Posterior vena cava (tissue), 2 donors: ENCODE results near the gene SLC4A8. TPM values are rescaled to one million over a fixed set of nuclear protein-coding genes. Genes with fewer than 3 reads are reported as not detected.
"Not testable (repeated sequence)": the region's sequence is repeated elsewhere in the genome, so short reads cannot be mapped to it uniquely, and the experiment has no call there.

ENCODE experiments used
- DNase-seq: peaks from one replicate; pipeline ENCODE4 v3.0.0-alpha.2; 2020; ENCODE audit warnings: low spot score
- intact Hi-C, 2 donors: fragments of 100-400 bp; cut with DNase I; formaldehyde crosslinking; loops; one replicate each; pipeline versions ENCODE4 v1.14.1 to v1.14.2; 2022 to 2023
- total RNA-seq, 2 donors: library from RNA; stranded (reverse); fragmentation: NEBNext Ultra II Directional; extraction: Animal tissue kit (Norgen Biotek cat#: 25700); gene quantifications; one replicate each; pipeline ENCODE4 v1.2.1, GENCODE V29; 2021
- donor health status: DM: yes; HTN: yes; CAD: no.
- donor health status: DM: yes; HTN: yes; CAD: no.

The SLC4A8 gene
- total RNA-seq, 2 donors from 2014 or later, result 0.79 to 1.4 TPM

DNA sequence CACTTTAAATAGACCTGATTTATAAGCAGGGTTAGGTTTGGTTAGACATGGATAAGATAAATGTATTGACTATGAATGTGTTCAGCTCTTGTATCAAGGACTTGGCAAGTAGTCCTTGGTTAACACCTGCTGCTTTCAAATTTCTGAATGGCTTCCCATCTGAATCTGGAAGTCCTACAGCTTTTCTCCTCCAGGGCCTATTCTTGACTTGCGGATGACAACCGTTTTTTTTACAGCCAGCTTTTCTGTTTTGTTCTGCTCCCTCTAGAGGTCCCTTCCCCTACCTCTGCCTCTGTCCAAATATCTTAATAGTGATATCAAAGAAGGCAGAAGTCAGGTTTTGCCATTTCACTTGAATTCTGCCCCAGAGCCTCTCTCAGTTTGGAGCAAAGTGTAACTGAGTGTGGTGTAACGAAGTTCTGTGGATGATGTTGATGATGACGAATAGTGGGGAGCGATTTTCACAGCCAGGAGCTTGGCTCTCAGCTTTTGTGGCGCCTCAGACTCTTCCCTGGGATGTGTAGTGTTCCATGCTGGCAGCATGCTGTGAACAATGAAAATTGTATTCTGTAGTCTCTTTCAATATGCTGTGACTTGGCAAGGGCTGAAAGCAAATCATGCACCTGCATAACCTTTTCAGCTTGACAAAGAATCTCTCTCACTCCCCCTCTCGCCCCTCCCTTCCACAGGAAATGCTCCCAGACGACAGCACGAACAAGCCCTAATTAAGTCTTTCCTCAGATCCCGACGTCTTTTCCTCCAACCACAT is 5.0 kb upstream of the SLC4A8 start:
- intact Hi-C loops, result loop anchor here in 1 of 2 donors (5.0 kb wide), 1 partner anchor 1493 kb away; no protein-coding TSS in a partner anchor
- DNase-seq, result no peak

DNA sequence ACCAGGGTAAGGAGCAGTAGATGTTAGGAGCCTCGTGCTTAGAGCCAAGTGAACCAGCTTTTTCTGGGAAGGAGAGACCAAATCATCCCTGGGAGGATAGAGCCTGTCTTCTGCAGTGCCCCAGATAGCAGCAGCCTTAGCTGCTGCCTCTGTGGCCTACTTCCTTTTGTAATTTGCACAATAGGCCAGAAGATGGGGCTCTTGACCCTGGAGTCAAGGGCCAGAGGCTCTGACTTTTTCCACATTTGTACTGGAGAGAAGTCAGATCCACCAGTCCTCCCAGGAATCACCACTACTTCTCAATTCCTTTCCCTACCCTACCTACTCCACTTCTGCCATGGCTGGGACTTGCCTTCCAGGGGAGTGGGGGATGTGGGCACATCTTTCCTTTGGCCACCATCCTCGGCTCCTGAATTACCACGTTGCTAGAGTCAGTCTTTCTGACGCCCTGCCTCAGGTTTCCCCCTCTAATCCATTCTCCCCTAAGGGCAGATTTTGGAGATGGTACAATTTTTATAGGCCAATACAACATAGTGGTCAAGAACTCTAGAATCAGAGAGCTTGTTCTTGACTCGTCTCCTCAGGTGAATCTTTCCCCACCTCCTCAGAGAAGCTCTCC is 3.3 kb upstream of the SLC4A8 start:
- no peak for DNase-seq
- intact Hi-C loops, result loop anchor here in 1 of 2 donors (5.0 kb wide), 1 partner anchor 1491 kb away; no protein-coding TSS in a partner anchor

DNA sequence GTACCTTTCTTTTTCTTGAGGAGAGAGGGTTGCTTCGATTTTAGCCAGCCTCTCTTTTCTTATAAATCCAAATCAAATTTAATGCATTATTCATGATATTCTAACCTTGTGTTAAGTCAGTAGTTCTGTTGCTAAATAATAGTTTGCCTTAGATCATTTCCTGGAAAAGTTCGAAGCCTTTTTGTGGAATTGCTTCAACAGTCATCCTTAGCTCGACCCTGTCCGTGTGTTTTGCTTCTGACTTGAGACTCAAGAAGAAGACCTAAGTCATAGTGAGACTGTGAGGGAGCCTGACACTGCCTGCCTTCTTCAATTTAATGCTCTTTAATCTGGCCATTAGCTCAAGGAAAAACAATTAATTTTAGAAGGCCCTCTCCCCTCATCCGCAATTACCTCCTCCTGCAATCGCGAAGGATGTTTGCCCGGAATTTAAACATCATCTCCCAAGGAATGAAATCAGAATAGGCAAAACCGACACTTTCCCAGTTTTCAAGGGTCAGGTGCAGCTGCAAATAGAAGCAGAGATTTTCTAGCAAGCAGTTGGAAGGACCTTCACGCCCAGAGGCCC is 453 bp upstream of the SLC4A8 start:
- intact Hi-C loops, result loop anchor here in 1 of 2 donors (5.0 kb wide), 1 partner anchor 1488 kb away; no protein-coding TSS in a partner anchor
- DNase-seq, result no peak

DNA sequence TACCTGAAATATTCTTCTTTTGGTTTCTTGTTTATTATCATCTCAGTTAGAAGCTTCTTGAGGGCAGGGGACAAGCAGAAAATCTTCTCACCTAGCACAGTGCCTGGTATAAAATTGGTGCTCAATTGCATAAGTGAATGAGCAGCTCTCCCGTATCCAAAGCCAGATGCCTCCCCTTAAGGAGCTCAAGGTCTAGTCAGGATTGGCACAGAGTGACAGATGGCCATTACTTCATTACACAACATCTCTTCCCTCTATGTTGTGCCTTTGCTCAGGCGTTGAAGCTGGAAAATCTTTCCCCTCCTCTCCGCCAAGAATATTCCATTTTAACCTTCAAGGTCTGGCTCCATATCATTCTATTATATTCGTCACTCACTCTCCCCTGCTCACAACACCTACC is 3.6 kb downstream of the SLC4A8 start:
- no peak for DNase-seq
- intact Hi-C loops, result no loop called here

DNA sequence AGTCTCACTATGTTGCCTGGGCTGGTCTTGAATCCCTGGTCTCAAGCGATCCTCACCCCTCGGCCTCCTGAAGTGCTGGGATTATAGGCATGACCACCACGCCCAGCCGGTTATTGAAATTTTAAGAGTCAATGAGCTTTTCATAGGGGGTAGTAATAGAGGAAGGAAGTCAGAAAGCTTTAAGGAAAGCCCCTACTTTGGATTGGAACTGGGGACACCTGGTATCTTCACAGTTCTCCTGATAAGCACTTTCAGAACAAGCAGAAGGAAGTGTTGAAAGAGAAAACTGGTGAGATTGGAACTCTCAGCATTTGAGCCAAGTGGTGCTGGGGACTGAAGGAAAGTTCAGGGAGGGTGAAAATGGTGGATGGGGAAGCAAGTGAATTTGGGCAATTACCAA is 5.1 kb downstream of the SLC4A8 start:
- no peak for DNase-seq
- intact Hi-C loops, result no loop called here

DNA sequence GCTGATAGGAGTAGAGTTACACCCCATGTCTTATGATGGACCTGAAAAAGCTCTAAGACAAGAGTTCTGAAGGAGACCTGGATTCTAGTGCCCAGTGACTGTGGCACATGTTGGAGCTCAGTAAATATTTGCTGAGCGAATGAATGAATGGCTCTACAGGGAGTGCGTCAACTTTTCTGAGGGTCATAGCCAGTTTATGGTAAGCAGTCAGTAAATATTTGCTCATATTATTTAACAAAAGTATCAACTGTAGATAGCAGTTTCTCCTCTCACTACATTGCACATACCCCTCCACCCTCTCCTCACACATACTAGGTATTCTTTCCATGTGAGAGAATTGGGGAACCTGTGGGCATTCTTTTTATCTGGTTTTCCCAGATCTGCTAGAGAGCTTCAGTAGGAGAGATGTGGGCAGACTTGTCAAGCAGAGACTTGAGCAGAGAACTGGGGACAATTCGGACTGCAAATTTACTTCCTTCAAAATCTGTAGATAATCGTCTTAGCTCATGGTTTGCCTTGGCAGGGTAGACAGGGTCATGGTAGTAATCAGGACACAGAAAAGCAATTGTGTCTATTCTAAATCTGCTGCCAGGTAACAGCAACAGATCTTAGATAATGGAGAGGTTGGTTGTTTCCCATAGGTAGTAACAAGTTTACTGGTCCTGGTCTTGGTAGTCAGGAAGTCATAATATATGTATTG is 5.7 kb downstream of the SLC4A8 start:
- intact Hi-C loops, result no loop called here
- no peak for DNase-seq

DNA sequence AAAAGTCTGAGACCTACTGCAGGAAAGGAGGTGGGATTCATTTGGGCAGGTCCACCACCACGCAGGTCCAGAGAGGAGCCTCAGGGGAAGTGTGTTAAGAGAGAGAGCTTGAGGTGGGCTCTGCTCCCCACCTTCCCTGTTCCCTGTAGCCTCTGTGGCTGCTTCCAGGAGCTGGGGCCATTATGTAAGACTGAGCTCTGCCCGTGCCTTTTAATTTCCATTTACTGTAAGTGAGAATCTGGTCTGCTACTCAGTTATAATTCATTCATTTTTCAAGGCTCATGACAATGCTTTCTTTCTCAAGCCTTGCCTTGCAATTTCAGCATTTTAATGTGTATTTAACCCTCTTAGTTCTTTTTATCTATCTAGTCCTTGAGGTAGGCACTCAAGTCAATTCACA is 8.3 kb downstream of the SLC4A8 start:
- intact Hi-C loops, result no loop called here
- DNase-seq, result no peak

DNA sequence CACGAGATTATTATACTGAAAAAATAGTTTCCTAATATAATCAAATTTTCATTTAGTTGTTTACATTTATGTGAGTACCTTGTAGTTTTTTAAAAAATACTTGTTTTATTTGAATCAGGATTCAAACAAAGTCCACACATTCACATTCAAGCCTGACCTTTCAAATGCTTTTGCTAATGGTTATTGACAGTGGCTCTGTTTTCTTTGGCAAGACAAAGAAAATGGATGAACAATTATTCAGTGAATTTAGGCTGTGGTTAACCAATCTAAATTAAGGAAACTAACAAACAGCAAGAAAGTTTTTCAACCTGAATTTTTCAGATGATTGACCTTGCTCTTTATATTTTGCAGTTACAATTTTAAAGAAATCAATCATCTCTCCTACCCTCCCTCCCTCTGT is 9.7 kb downstream of the SLC4A8 start:
- intact Hi-C loops, result no loop called here
- no peak for DNase-seq

DNA sequence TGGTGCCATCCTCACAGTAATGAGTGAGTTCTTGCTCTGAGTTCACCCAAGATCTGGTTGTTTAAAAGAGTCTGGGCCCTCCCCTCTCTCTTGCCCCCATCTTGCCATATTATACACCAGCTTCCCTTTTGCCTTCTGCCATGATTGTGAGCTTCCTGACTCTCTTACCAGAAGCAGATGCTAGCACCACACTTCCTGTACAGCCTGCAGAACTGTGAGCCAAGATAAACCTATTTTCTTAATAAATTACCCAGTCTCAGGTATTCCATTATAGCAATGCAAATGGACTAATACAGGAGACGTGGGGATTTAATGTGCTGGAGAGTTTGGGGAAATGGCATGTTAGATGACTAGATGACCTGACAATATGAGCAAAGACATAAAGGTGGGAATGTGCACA is 12.8 kb downstream of the SLC4A8 start:
- DNase-seq, result no peak
- intact Hi-C loops, result no loop called here

DNA sequence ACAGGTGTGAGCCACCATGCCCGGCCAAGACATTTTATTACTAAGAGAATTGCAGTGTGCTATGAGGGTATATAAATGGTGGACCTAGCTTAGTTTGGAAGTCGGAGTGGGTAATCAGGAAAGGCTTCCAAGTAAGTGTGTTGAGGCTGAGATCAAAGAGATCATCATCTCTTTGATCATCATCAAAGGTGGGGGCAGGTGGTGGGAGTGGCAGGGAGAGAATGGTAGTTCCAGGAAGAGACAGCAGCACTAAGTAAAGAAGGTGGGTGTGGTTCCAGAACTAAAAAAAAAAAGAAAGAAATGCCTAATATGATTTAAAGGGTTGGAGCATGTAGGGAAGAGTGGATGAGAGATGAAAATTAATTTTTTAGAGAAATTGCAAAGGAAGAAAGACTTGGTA is 14.7 kb downstream of the SLC4A8 start:
- DNase-seq, result no peak
- intact Hi-C loops, result no loop called here

DNA sequence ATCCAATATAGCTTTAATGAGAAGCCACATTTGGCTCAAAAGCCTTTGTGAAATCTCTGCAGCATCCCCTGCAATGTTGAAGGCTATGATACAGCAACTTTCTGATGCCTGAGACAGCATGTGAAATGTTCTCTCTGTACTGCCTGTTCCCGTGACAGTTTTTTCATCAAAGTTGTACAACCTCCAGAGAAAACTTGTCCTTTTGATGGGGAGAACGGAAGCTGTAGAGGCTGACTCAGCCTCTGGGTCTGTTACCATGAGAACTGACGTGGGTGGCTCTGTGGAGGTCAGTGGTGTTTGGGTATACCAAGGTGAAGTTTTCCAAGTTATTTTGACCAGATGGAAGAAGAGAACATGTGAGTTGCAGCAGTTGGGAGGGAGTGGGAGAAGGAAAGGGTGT is 17.0 kb downstream of the SLC4A8 start:
- DNase-seq, result no peak
- intact Hi-C loops, result no loop called here

DNA sequence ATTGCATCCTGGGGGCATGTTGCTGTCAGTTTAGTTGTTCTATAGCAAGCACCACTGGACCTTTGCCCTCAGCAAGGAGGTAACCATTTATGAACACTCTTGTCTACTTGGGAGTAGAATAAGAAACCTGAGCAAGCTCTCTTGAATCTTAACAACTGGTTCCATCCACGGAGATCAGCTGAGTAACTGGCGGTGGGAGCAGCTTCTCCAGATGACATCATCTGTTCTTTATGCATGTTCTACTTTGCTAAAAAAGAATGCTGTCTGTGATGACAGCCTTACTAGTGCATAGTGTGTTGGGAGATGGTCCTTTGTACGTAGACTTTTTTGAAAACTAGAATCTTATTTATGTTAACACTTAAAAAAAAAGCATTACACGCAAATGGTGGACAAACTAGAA is 17.7 kb downstream of the SLC4A8 start:
- no peak for DNase-seq
- intact Hi-C loops, result no loop called here

DNA sequence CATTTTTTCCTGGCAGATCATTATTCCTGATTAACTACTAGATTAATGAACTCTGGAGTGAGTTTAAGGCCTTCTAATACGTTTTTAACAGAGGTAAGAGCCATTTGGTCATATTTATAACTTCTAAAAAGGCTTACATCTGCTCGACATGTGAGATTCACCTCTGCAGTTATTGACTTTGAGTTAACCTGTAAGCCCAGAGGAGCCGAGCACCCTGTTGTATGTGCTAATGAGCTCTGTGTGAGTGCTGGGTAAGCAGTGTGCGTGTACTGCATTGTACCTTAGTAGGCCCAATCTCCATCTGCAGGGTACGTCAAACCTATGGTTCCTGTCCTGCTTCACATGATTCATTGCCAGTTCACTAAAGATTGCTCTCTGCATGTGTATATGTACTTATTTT is 18.9 kb downstream of the SLC4A8 start:
- intact Hi-C loops, result no loop called here

DNA sequence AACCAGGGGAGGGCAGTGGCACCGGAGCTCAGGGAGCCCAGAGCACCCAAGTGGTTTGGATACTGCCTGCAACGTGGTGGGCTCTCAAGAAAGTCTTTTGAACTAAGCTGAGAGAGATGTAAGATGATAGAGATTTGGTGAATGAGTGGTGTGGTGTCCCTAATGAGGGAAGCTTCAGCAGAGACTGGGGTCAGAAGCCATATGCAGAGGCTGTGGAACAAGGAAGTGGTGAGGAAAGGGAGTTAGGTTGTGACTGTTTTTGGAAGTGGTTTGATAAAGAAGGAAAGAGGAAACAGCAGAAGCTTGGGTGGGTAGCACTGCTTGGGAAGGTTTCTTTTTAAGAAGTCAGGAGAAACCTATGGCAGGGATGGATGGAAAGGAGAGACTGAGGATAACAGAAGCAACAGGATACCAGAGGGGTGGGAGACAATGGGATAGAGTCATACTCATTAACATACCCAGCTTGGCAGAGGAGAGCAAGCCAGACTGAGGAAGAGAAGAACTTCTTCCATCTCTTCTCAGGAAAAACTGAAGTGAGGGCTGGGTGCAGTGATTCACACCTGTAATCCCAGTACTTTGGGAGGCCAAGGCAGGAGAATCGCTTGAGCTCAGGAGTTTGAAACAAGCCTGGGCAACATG is 24.1 kb downstream of the SLC4A8 start:
- intact Hi-C loops, result no loop called here

More for the DNA sequence above, 18.9 kb downstream of the SLC4A8 start:
- DNase-seq, result no peak

DNA sequence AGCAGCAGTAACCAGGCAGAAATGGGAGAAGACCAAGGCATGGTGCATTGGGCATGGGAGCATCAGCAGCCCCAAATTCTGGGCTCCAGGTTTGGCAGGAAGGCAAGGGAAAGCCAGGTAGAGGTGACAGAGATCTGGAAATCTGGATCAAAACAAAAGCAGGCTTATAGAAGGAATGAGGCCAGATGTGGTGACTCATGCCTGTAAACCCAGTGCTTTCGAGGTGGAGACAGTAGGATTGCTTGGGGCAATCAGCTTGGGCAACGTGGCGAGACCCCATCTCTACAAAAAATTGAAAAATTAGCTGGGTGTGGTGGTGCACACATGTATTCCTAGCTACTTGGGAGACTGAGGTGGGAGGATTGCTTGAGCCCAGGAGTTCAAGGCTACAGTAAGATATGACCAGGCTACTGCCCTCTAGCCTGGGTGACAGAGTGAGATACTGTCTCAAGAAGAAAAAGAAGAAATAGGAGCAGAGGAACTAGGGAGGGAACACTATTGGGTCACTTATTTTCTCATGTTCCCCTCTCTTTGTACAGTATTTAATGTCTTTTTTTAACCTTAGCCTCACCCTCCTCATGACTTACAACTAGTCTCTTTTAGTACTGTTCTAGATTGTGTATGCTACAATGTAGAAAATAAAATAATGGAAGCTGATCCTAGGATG is 25.1 kb downstream of the SLC4A8 start:
- intact Hi-C loops, result no loop called here
- DNase-seq, result no peak

More for the DNA sequence above, 24.1 kb downstream of the SLC4A8 start:
- no peak for DNase-seq

DNA sequence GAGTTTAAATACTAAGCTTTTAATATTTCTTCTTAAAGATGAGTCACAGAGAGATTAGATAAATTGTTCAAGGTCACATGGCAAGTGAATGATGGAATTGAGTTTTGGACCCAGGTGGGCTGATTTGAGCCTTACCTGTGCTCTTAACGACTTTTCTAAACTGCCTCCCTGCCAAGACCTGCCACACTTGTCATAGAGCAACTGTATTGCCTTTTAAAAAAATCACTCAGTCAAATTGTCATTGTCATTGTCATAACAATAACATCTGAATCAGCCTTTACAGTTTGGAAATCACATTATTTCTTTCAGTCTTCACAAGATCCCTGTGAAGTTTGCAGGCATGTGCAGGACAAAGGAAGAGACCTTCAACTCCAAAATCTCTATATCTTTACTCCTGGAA is 25.7 kb downstream of the SLC4A8 start:
- DNase-seq, result no peak
- intact Hi-C loops, result no loop called here

DNA sequence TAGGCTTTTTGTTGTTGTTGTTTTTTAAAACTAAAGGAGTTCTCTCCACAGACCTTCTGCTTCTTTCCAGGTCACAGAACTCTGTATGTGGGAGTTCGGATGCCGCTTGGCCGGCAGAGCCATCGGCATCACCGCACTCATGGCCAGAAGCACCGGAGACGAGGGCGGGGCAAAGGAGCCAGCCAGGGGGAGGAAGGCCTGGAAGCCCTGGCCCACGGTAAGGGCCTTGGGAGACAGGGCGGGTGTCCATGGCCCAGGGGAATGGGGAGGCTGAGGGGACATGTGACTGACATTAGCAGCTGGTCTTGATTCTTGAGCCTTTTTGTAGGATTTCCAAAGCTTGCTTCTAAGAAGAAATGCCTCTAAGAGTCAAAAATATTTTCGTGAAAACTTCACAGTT is 26.2 kb downstream of the SLC4A8 start:
- intact Hi-C loops, result no loop called here
- no peak for DNase-seq

DNA sequence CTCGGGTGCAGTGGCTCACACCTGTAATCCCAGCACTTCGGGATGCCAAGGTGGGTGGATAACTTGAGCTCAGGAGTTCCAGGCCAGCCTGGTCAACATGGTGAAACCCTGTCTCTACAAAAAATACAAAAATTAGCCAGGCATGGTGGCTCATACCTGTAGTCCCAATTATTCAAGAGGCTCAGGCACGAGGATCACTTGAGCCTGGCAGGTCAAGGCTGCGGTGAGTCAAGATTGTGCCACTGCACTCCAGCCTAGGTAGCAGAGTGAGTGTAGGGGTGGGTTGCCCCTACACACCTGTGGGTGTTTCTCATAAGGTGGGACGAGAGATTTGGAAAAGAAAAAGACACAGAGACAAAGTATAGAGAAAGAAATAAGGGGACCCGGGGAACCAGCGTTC is 29.4 kb downstream of the SLC4A8 start:
- intact Hi-C loops, DNase-seq: not testable (repeated sequence)

DNA sequence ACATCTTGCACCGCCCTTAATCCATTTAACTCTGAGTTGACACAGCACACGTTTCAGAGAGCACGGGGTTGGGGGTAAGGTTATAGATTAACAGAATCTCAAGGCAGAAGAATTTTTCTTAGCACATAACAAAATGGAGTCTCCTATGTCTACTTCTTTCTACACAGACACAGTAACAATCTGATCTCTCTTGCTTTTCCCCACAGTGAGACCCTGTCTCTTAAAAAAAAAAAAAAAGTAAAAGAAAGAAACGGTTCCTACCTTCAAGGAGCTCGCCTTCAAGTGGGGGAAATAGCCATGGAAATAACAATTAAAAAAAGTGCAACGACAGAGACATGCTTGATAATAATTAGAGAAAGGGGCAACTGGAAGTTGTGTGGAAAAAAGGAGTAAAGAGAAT is 30.4 kb downstream of the SLC4A8 start:
- intact Hi-C loops, DNase-seq: not testable (repeated sequence)
